H1 (cell line): Measurements from ENCODE around the gene SMIM34. TPM values are rescaled to one million over a fixed set of nuclear protein-coding genes. Genes with fewer than 3 reads are reported as not detected.

Experiments
- CTCF ChIA-PET: fragments of 300-600 bp; sonication (Branson Sonifier 250); formaldehyde crosslinking; loops from one replicate; lab custom pipeline; 2021; ENCODE audit not compliant: partially characterized antibody; lab: Charles Lee
- POLR2A ChIA-PET: fragments of 300-600 bp; sonication (Branson Sonifier 250); formaldehyde crosslinking; loops from one replicate; lab custom pipeline; 2021; ENCODE audit warnings: inconsistent platforms; ENCODE audit not compliant: partially characterized antibody; lab: Charles Lee
- DNase-seq, 2 experiments: peaks; one replicate each; pipeline versions ENCODE4 v3.0.0 to v3.0.0-alpha.2; 2010 to 2022; ENCODE audit warnings: low spot score in 2 of 2, low read depth in 1 of 2, mixed read lengths in 1 of 2
- FAIRE-seq: peaks from 2 replicates; lab custom pipeline; 2011; peaks lifted over from hg19 to GRCh38; lab: Jason Lieb, UNC
- H2AFZ ChIP-seq: 2 replicates; pipeline ENCODE4 v1.8.1; 2012; ENCODE audit warnings: low read length, inconsistent platforms
- H2AK5ac ChIP-seq: 2 replicates; pipeline ENCODE4 v1.6.1; 2013; ENCODE audit warnings: low read depth, low read length
- H2BK120ac ChIP-seq: replicated peaks from 2 replicates; pipeline ENCODE3; 2013; ENCODE audit warnings: low read depth, low read length, inconsistent platforms
- H2BK12ac ChIP-seq: 2 replicates; pipeline ENCODE4 v1.6.1; 2013; ENCODE audit warnings: low read depth, low read length
- H2BK15ac ChIP-seq: 2 replicates; pipeline ENCODE4 v1.6.1; 2013; ENCODE audit warnings: low read length
- H2BK20ac ChIP-seq: 2 replicates; pipeline ENCODE4 v1.6.1; 2013; ENCODE audit warnings: low read length
- H2BK5ac ChIP-seq: 2 replicates; pipeline ENCODE4 v1.6.1; 2013; ENCODE audit warnings: low read depth, low read length
- H3K14ac ChIP-seq: 2 replicates; pipeline ENCODE4 v1.6.1; 2013; ENCODE audit warnings: inconsistent platforms; ENCODE audit not compliant: insufficient read length
- H3K18ac ChIP-seq: 2 replicates; pipeline ENCODE4 v1.6.1; 2013; ENCODE audit warnings: low read length; ENCODE audit errors: extremely low read depth
- H3K23ac ChIP-seq: 2 replicates; pipeline ENCODE4 v1.6.1; 2013; ENCODE audit warnings: inconsistent platforms; ENCODE audit not compliant: insufficient read length
- H3K23me2 ChIP-seq: 2 replicates; pipeline ENCODE4 v1.6.1; 2013; ENCODE audit warnings: low read depth, low read length
- H3K27ac ChIP-seq: 2 replicates; pipeline ENCODE4 v1.6.1; 2011; ENCODE audit warnings: low read depth, low read length, inconsistent platforms
- H3K27me3 ChIP-seq, 4 experiments: replicated peaks in 1 of 4; 1 replicate in 1 of 4; 2 replicates in 3 of 4; pipeline versions ENCODE4 v1.6.1 to v1.8.1; 2011 to 2013; ENCODE audit warnings: low read length in 3 of 4, mild to moderate bottlenecking in 3 of 4, inconsistent platforms in 2 of 4, mixed read lengths in 2 of 4, moderate library complexity in 1 of 4; ENCODE audit not compliant: control insufficient read depth in 3 of 4, insufficient read depth in 3 of 4; ENCODE audit errors: extremely low read depth in 1 of 4
- H3K36me3 ChIP-seq, 4 experiments: 2 replicates each; pipeline versions ENCODE4 v1.6.1 to v1.8.1; 2011 to 2013; ENCODE audit warnings: mild to moderate bottlenecking in 4 of 4, low read length in 3 of 4, moderate library complexity in 2 of 4, control low read depth in 1 of 4, inconsistent platforms in 1 of 4; ENCODE audit not compliant: insufficient read depth in 4 of 4, control insufficient read depth in 2 of 4
- H3K4ac ChIP-seq: replicated peaks from 2 replicates; pipeline ENCODE3; 2013; ENCODE audit warnings: low read length, low read depth, mixed read lengths, inconsistent platforms; ENCODE audit not compliant: insufficient read length
- H3K4me1 ChIP-seq, 4 experiments: replicated peaks in 1 of 4; 1 replicate in 1 of 4; 2 replicates in 3 of 4; pipeline versions ENCODE4 v1.6.1 to v1.8.1; 2011 to 2013; ENCODE audit warnings: low read length in 3 of 4, inconsistent platforms in 2 of 4, mixed read lengths in 1 of 4; ENCODE audit not compliant: insufficient read depth in 4 of 4, control insufficient read depth in 3 of 4
- H3K4me2 ChIP-seq, 2 experiments: 2 replicates each; pipeline versions ENCODE4 v1.6.1 to v1.8.1; 2011 to 2013; ENCODE audit warnings: low read depth in 2 of 2, low read length in 2 of 2, control low read depth in 1 of 2, inconsistent platforms in 1 of 2, mild to moderate bottlenecking in 1 of 2; ENCODE audit not compliant: insufficient read depth in 1 of 2
- H3K4me3 ChIP-seq, 4 experiments: fragments of 200-600, 300-600 bp in 1 of 4; sonication (generic), shearing (Covaris generic), sonication (Bioruptor Twin) in 1 of 4; 2 replicates each; pipeline versions ENCODE4 v1.5.1 to v1.8.1; 2011 to 2016; ENCODE audit warnings: low read length in 4 of 4, low read depth in 3 of 4, control low read depth in 2 of 4, inconsistent platforms in 2 of 4, mild to moderate bottlenecking in 2 of 4, mixed read lengths in 1 of 4, moderate library complexity in 1 of 4; ENCODE audit not compliant: insufficient read depth in 2 of 4; ENCODE audit errors: extremely low read depth in 1 of 4
- H3K56ac ChIP-seq: replicated peaks from 2 replicates; pipeline ENCODE3; 2013; ENCODE audit warnings: low read depth, mild to moderate bottlenecking, mixed read lengths, low read length, inconsistent platforms; ENCODE audit not compliant: insufficient read length
- H3K79me1 ChIP-seq: 2 replicates; pipeline ENCODE4 v1.6.1; 2013; ENCODE audit warnings: low read depth, low read length, control low read depth
- H3K79me2 ChIP-seq, 2 experiments: 2 replicates each; pipeline versions ENCODE4 v1.6.1 to v1.8.1; 2012 to 2013; ENCODE audit warnings: low read length in 2 of 2, mild to moderate bottlenecking in 2 of 2, inconsistent platforms in 1 of 2; ENCODE audit not compliant: insufficient read depth in 2 of 2, control insufficient read depth in 1 of 2
- H3K9ac ChIP-seq, 4 experiments: replicated peaks in 1 of 4; 1 replicate in 1 of 4; 2 replicates in 3 of 4; pipeline versions ENCODE4 v1.6.1 to v1.8.1; 2011 to 2013; ENCODE audit warnings: low read depth in 3 of 4, low read length in 3 of 4, control low read depth in 2 of 4, mild to moderate bottlenecking in 2 of 4, moderate library complexity in 2 of 4, inconsistent platforms in 1 of 4; ENCODE audit errors: extremely low read depth in 1 of 4
- H3K9me3 ChIP-seq, 2 experiments: 2 replicates each; pipeline versions ENCODE4 v1.6.1 to v1.8.1; 2012 to 2013; ENCODE audit warnings: mild to moderate bottlenecking in 2 of 2, moderate library complexity in 2 of 2, control low read depth in 1 of 2, inconsistent platforms in 1 of 2, low read depth in 1 of 2, low read length in 1 of 2, mixed read lengths in 1 of 2; ENCODE audit not compliant: insufficient read depth in 2 of 2
- H4K20me1 ChIP-seq, 2 experiments: replicated peaks in 1 of 2; 2 replicates each; pipeline versions ENCODE3 to v1.8.1; 2011 to 2013; ENCODE audit warnings: inconsistent platforms in 2 of 2, low read length in 2 of 2, mild to moderate bottlenecking in 1 of 2; ENCODE audit not compliant: insufficient read depth in 2 of 2, control insufficient read depth in 1 of 2
- H4K5ac ChIP-seq: 2 replicates; pipeline ENCODE4 v1.6.1; 2013; ENCODE audit warnings: low read length, low read depth, mixed read lengths, inconsistent platforms; ENCODE audit not compliant: insufficient read length
- H4K8ac ChIP-seq: 2 replicates; pipeline ENCODE4 v1.8.0; 2013; ENCODE audit warnings: mild to moderate bottlenecking, moderate library complexity, low read length, inconsistent platforms; ENCODE audit not compliant: insufficient read depth; ENCODE audit errors: extremely low read depth
- H4K91ac ChIP-seq: replicated peaks from 2 replicates; pipeline ENCODE3; 2013; ENCODE audit warnings: low read length, mixed read lengths, inconsistent platforms; ENCODE audit not compliant: insufficient read length
- CTBP2 ChIP-seq: IDR thresholded peaks from 2 replicates; pipeline ENCODE4 v1.7.0; 2011; ENCODE audit warnings: borderline replicate concordance, mild to moderate bottlenecking, moderate library complexity, mixed read lengths, low read length; ENCODE audit not compliant: insufficient read depth, insufficient read length
- EP300 ChIP-seq, 2 experiments: IDR thresholded peaks; 1 replicate in 1 of 2; 2 replicates in 1 of 2; pipeline ENCODE4 v1.6.1; 2011 to 2012; ENCODE audit warnings: low read depth in 2 of 2, low read length in 2 of 2, mild to moderate bottlenecking in 2 of 2, borderline replicate concordance in 1 of 2, inconsistent platforms in 1 of 2, moderate library complexity in 1 of 2
- EZH2 ChIP-seq: fragments of 200-600 bp; sonication (generic); IDR thresholded peaks from 2 replicates; pipeline ENCODE4 v1.7.1; 2012; ENCODE audit warnings: low read depth, mild to moderate bottlenecking, moderate library complexity, low read length, inconsistent platforms; ENCODE audit not compliant: severe bottlenecking
- HDAC6 ChIP-seq: IDR thresholded peaks from one replicate; pipeline ENCODE4 v1.7.1; 2012; ENCODE audit warnings: low read depth, mild to moderate bottlenecking, inconsistent platforms, low read length, moderate library complexity
- PHF8 ChIP-seq: fragments of 200-600 bp; sonication (generic); conservative IDR thresholded peaks from 2 replicates; pipeline ENCODE4 v1.7.1; 2012; ENCODE audit warnings: low read depth, mild to moderate bottlenecking, inconsistent platforms, low read length, moderate library complexity
- RNF2 ChIP-seq: fragments of 200-900, 300-1000 bp; sonication (generic); IDR thresholded peaks from 2 replicates; pipeline ENCODE4 v1.7.1; 2016; ENCODE audit warnings: borderline replicate concordance, low read depth, mild to moderate bottlenecking, antibody characterized with exemption, low read length; ENCODE audit not compliant: poor library complexity, severe bottlenecking; ENCODE audit errors: missing control alignments
- SP2 ChIP-seq: IDR thresholded peaks from 2 replicates; pipeline ENCODE4 v1.6.1; 2012; ENCODE audit warnings: mild to moderate bottlenecking, low read length, inconsistent platforms
- YY1 ChIP-seq: IDR thresholded peaks from 2 replicates; pipeline ENCODE4 v1.6.1; 2011; ENCODE audit warnings: low read depth, mild to moderate bottlenecking, low read length
- WGBS, 2 experiments: shearing (Covaris generic) in 1 of 2; methylation state at CpG; one replicate each; pipeline versions ENCODE4 v1.1.6 to v1.1.7; 2013 to 2015; ENCODE audit warnings: low lambda C conversion rate in 2 of 2, mixed read lengths in 2 of 2, inconsistent platforms in 1 of 2, low coverage in 1 of 2, missing lambda C conversion rate in 1 of 2; ENCODE audit not compliant: insufficient replicate concordance in 2 of 2, insufficient coverage in 1 of 2, insufficient read length in 1 of 2; ENCODE audit errors: extremely low coverage in 1 of 2, missing lambda C conversion rate in 1 of 2; 5-methylcytosine and 5-hydroxymethylcytosine counted together
- polyA plus RNA-seq, 7 experiments: library from polyadenylated mRNA; depleted of rRNA in 3 of 7; stranded (reverse) in 5 of 7; unstranded in 2 of 7; fragments of >200 nt in 5 of 7; fragments of 200-250 nt in 2 of 7; gene quantifications; 1 replicate in 5 of 7; 2 replicates in 1 of 7; 4 replicates in 1 of 7; pipeline versions ENCODE4 v1.2.1 to v1.2.3, GENCODE V29; 2011 to 2013; ENCODE audit warnings: missing spikeins in 2 of 7, mixed read lengths in 2 of 7
- total RNA-seq: library from RNA; stranded (reverse); fragmentation: NEBNext Ultra II Directional; extraction: Animal tissue kit (Norgen Biotek cat#: 25700); gene quantifications from 2 replicates; pipeline ENCODE4 v1.2.1, GENCODE V29; 2021

SMIM34 gene
- total and polyA plus RNA-seq, 2 of the 8 experiments (the other 6 are each of a cell fraction or from before 2014, with no cell fraction given) = not detected

- Histone ChIP-seq H4K91ac (no peak overlapping the region), H3K23me2 (no peaks in the 10 kb centered on the region), H3K4me2 (no peak overlapping the region), H3K4ac (no peak overlapping the region), H2BK5ac (no peak overlapping the region), H3K9me3 (no peaks in the 10 kb centered on the region), H4K20me1 (no peaks in the 10 kb centered on the region), H3K36me3 (no peaks in the 10 kb centered on the region), H2AK5ac (no peak overlapping the region), H3K14ac (no peak overlapping the region), H2BK12ac (no peak overlapping the region), H3K4me1 (peaks cover 0 to 3% (median 0%) of the 10 kb centered on the region in 4 experiments; a peak in 3 of 7 replicates), H2BK120ac (no peak overlapping the region), H3K27ac (no peak overlapping the region), H3K79me2 (no peaks in the 10 kb centered on the region), H3K27me3 (no peaks in the 10 kb centered on the region; a peak in 1 of 7 replicates), H4K5ac (no peak overlapping the region), H2BK15ac (no peak overlapping the region), H3K56ac (no peak overlapping the region), H3K79me1 (no peaks in the 10 kb centered on the region), H2BK20ac (no peak overlapping the region), H3K4me3 (no peak overlapping the region), H3K18ac (no peak overlapping the region), H3K23ac (no peak overlapping the region), H4K8ac (no peak overlapping the region), H3K9ac (no peak overlapping the region), H2AFZ (no peak overlapping the region)
- WGBS, 2 experiments = 75% methylated on average over 1 of the region's 1 CpG; no CpG with 5 or more reads in 1 of the 2 experiments
- ChIA-PET POLR2A (no interaction called here), CTCF (no interaction called here)
- TF ChIP-seq EZH2 (no peak), YY1 (no peak), RNF2 (no peak), EP300 (IDR thresholded peaks at IDR 0.05; ENCODE audit: borderline replicate concordance in 1 of 2, low read depth in 2 of 2, low read length in 2 of 2) (no peak), SP2 (no peak), CTBP2 (no peak), PHF8 (no peak), HDAC6 (no peak)
- FAIRE-seq (no peak), DNase-seq (no peak)
Measured at GRCh38 chr21:34369741-34370140, 54.0 kb downstream of the SMIM34 start.
